ENCODE results near the gene PEMT.

DNA sequence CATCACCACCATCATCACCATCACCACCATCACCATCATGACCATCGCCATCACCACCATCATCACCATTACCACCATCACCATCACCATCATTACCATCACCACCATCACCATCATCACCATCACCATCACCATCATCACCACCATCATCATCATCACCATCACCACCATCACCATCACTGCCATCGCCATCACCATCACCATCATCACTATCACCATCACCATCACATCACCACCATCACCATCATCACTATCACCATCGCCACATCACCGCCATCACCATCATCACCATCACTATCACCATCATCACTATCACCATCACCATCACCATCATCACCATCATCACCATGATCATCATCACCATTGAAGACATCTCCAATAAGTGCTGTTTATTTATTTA, 131.5 kb downstream of the PEMT start:
- no peak for TF ChIP-seq POLR2A (IDR thresholded peaks at IDR 0.05)
- TF ChIP-seq, protein P1, sequence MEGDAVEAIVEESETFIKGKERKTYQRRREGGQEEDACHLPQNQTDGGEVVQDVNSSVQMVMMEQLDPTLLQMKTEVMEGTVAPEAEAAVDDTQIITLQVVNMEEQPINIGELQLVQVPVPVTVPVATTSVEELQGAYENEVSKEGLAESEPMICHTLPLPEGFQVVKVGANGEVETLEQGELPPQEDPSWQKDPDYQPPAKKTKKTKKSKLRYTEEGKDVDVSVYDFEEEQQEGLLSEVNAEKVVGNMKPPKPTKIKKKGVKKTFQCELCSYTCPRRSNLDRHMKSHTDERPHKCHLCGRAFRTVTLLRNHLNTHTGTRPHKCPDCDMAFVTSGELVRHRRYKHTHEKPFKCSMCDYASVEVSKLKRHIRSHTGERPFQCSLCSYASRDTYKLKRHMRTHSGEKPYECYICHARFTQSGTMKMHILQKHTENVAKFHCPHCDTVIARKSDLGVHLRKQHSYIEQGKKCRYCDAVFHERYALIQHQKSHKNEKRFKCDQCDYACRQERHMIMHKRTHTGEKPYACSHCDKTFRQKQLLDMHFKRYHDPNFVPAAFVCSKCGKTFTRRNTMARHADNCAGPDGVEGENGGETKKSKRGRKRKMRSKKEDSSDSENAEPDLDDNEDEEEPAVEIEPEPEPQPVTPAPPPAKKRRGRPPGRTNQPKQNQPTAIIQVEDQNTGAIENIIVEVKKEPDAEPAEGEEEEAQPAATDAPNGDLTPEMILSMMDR (IDR thresholded peaks at IDR 0.05) = no peak
